ACHN (cell line): ENCODE data around the gene FAM180B.
A peak's percentile ranks its signal among the peaks of the same experiment; 100 is the strongest.

ENCODE experiments used
- DNase-seq: peaks from one replicate; pipeline ENCODE4 v3.0.0-alpha.2; 2015
- in situ Hi-C: cut with HindIII; loops from 2 replicates; pipeline ENCODE4 v1.10.0; 2017; ENCODE audit warnings: low sequenced_read_pairs, low pct_ligation_motif_present, low pct_unique_long_range_greater_than_20kb

The FAM180B gene

GRCh38 chr11:47591764-47592163, 5.3 kb downstream of the FAM180B start:
- in situ Hi-C loops = no loop called here
- DNase-seq = no peak

GRCh38 chr11:47592251-47592650, 5.8 kb downstream of the FAM180B start:
- no peak for DNase-seq
- in situ Hi-C loops = no loop called here

- in situ Hi-C loops = no loop called here
- no peak for DNase-seq
Observed at GRCh38 chr11:47592970-47593369, 6.5 kb downstream of the FAM180B start.

- DNase-seq = no peak
- in situ Hi-C loops = no loop called here
Observed at GRCh38 chr11:47593492-47593933, 7.0 kb downstream of the FAM180B start.

- in situ Hi-C loops = no loop called here
Observed at GRCh38 chr11:47593934-47594855, 7.7 kb downstream of the FAM180B start, which contains the start of gene C1QTNF4. C1QTNF4 (minus strand) TSS chr11:47594411; CDS start chr11:47590810, 3,601 bp downstream.

GRCh38 chr11:47595029-47595428, 8.6 kb downstream of the FAM180B start:
- DNase-seq = no peak
- in situ Hi-C loops = no loop called here

More at GRCh38 chr11:47593934-47594855, 7.7 kb downstream of the FAM180B start, which contains the start of gene C1QTNF4:
- DNase-seq = no peak

GRCh38 chr11:47595967-47596366, 9.5 kb downstream of the FAM180B start:
- in situ Hi-C loops = no loop called here

GRCh38 chr11:47599902-47600301, 13.4 kb downstream of the FAM180B start:
- in situ Hi-C loops = no loop called here
- DNase-seq = no peak

More at GRCh38 chr11:47595967-47596366, 9.5 kb downstream of the FAM180B start:
- DNase-seq = no peak

- in situ Hi-C loops = no loop called here
- no peak for DNase-seq
Observed at GRCh38 chr11:47603295-47603694, 16.8 kb downstream of the FAM180B start.

GRCh38 chr11:47605921-47606320, 19.4 kb downstream of the FAM180B start:
- no peak for DNase-seq
- in situ Hi-C loops = no loop called here

- in situ Hi-C loops = no loop called here
- DNase-seq = no peak
Observed at GRCh38 chr11:47606731-47607130, 20.3 kb downstream of the FAM180B start.

GRCh38 chr11:47607380-47607779, 20.9 kb downstream of the FAM180B start:
- in situ Hi-C loops = no loop called here

GRCh38 chr11:47609675-47610074, 23.2 kb downstream of the FAM180B start:
- in situ Hi-C loops = no loop called here

More at GRCh38 chr11:47607380-47607779, 20.9 kb downstream of the FAM180B start:
- no peak for DNase-seq

GRCh38 chr11:47611348-47611794, 24.9 kb downstream of the FAM180B start:
- DNase-seq = no peak
- in situ Hi-C loops = no loop called here

More at GRCh38 chr11:47609675-47610074, 23.2 kb downstream of the FAM180B start:
- DNase-seq = no peak

- no peak for DNase-seq
- in situ Hi-C loops = no loop called here
Observed at GRCh38 chr11:47615249-47615648, 28.8 kb downstream of the FAM180B start.

GRCh38 chr11:47616726-47617416, 30.4 kb downstream of the FAM180B start:
- DNase-seq = peak; percentile 40
- in situ Hi-C loops = no loop called here

GRCh38 chr11:47617417-47617809, 30.9 kb downstream of the FAM180B start:
- no peak for DNase-seq
- in situ Hi-C loops = no loop called here

- in situ Hi-C loops = no loop called here
- DNase-seq = no peak
Observed at GRCh38 chr11:47620836-47621378, 34.4 kb downstream of the FAM180B start.

GRCh38 chr11:47626234-47626633, 39.8 kb downstream of the FAM180B start:
- no peak for DNase-seq
- in situ Hi-C loops = no loop called here
